Measurements from ENCODE around the gene VSIR.

- TF ChIP-seq, protein P1, sequence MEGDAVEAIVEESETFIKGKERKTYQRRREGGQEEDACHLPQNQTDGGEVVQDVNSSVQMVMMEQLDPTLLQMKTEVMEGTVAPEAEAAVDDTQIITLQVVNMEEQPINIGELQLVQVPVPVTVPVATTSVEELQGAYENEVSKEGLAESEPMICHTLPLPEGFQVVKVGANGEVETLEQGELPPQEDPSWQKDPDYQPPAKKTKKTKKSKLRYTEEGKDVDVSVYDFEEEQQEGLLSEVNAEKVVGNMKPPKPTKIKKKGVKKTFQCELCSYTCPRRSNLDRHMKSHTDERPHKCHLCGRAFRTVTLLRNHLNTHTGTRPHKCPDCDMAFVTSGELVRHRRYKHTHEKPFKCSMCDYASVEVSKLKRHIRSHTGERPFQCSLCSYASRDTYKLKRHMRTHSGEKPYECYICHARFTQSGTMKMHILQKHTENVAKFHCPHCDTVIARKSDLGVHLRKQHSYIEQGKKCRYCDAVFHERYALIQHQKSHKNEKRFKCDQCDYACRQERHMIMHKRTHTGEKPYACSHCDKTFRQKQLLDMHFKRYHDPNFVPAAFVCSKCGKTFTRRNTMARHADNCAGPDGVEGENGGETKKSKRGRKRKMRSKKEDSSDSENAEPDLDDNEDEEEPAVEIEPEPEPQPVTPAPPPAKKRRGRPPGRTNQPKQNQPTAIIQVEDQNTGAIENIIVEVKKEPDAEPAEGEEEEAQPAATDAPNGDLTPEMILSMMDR (IDR thresholded peaks at IDR 0.05): no peak
- no peak for TF ChIP-seq POLR2A (IDR thresholded peaks at IDR 0.05)
Observed at GRCh38 chr10:71698737-71699136, 74.6 kb downstream of the VSIR start.
